OCI-LY1 (cell line): ENCODE measurements around the gene L3MBTL3.

Source experiments
- EZH2 ChIP-seq: fragments of 200-600 bp; sonication (generic), shearing (Covaris generic); IDR thresholded peaks from 2 replicates; pipeline ENCODE4 v1.8.0; 2017; ENCODE audit warnings: borderline replicate concordance, mixed run types, mild to moderate bottlenecking, antibody characterized with exemption, low read length, moderate library complexity, mixed read lengths
- TF ChIP-seq, protein P1 (sequence below): fragments of 200-600 bp; sonication (generic), shearing (Covaris generic); IDR thresholded peaks from 2 replicates; pipeline ENCODE4 v1.5.1; 2017; ENCODE audit warnings: mild to moderate bottlenecking, antibody characterized with exemption, low read length, moderate library complexity, mixed read lengths

DNA sequence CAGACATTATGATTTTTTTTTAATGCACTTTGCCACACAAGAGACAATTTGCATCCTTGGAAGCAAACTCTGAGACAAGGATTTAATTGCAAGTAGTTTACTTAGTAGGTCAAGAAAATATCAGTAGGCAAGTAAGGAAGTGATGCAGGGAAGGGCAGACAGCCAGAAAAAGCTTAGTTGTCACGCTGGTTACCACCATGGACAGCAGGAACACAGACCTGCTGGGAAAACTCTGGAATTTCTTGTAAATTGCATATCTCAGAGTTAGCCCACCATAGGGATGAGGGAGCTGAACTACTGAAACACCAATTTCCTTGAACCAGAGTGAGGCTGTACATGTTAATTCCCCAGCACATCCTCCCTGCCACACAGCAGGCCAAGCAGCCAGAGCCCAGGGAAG is 92.7 kb downstream of the L3MBTL3 start:
- TF ChIP-seq, protein P1, sequence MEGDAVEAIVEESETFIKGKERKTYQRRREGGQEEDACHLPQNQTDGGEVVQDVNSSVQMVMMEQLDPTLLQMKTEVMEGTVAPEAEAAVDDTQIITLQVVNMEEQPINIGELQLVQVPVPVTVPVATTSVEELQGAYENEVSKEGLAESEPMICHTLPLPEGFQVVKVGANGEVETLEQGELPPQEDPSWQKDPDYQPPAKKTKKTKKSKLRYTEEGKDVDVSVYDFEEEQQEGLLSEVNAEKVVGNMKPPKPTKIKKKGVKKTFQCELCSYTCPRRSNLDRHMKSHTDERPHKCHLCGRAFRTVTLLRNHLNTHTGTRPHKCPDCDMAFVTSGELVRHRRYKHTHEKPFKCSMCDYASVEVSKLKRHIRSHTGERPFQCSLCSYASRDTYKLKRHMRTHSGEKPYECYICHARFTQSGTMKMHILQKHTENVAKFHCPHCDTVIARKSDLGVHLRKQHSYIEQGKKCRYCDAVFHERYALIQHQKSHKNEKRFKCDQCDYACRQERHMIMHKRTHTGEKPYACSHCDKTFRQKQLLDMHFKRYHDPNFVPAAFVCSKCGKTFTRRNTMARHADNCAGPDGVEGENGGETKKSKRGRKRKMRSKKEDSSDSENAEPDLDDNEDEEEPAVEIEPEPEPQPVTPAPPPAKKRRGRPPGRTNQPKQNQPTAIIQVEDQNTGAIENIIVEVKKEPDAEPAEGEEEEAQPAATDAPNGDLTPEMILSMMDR: no peak
- no peak for TF ChIP-seq EZH2
